HepG2 (cell line): Measurements from ENCODE around the gene ODC1. TPM values are rescaled to one million over a fixed set of nuclear protein-coding genes. Genes with fewer than 3 reads are reported as not detected.

Source experiments
- ATF7-NPFF ChIP-seq: sonication (generic); formaldehyde crosslinking; IDR thresholded peaks from 2 replicates; pipeline ENCODE4 v1.8.1; 2023; ENCODE audit warnings: mild to moderate bottlenecking, low read depth, missing genetic modification reagents, moderate library complexity
- MTA1 ChIP-seq: sonication (generic); formaldehyde crosslinking; IDR thresholded peaks from 2 replicates; pipeline ENCODE4 v1.4.0; 2020; ENCODE audit warnings: missing genetic modification reagents, mild to moderate bottlenecking, borderline replicate concordance
- REL ChIP-seq: sonication (generic); formaldehyde crosslinking; conservative IDR thresholded peaks from 2 replicates; pipeline ENCODE4 v1.8.0; 2022; ENCODE audit warnings: mild to moderate bottlenecking, missing genetic modification reagents, moderate library complexity
- SOX5 ChIP-seq: IDR thresholded peaks from 2 replicates; pipeline ENCODE4 v1.6.1; 2016; ENCODE audit warnings: borderline replicate concordance
- SOX6 ChIP-seq, 2 experiments: fragments of 450-650 bp in 1 of 2; sonication (generic) in 1 of 2; formaldehyde crosslinking in 1 of 2; IDR thresholded peaks; 2 replicates each; pipeline versions ENCODE4 v1.4.0 to v1.6.1; 2017 to 2020; ENCODE audit warnings: antibody characterized with exemption in 1 of 2, mild to moderate bottlenecking in 1 of 2, missing genetic modification reagents in 1 of 2
- SPEN ChIP-seq: sonication (generic); formaldehyde crosslinking; IDR thresholded peaks from 2 replicates; pipeline ENCODE4 v1.5.1; 2020; ENCODE audit warnings: low read depth, mild to moderate bottlenecking, missing genetic modification reagents
- THAP11 ChIP-seq: IDR thresholded peaks from 2 replicates; pipeline ENCODE4 v1.6.1; 2016; ENCODE audit warnings: missing biosample characterization, missing genetic modification reagents
- TOPORS ChIP-seq: sonication (generic); formaldehyde crosslinking; IDR thresholded peaks from 2 replicates; pipeline ENCODE4 v1.8.0; 2023; ENCODE audit warnings: mild to moderate bottlenecking, missing genetic modification reagents
- USF2 ChIP-seq, 2 experiments: sonication (generic) in 1 of 2; formaldehyde crosslinking in 1 of 2; IDR thresholded peaks; 2 replicates each; pipeline versions ENCODE4 v1.5.1 to v1.6.1; 2011 to 2020; ENCODE audit warnings: borderline replicate concordance in 1 of 2, low read depth in 1 of 2, low read length in 1 of 2, mild to moderate bottlenecking in 1 of 2, missing genetic modification reagents in 1 of 2, moderate library complexity in 1 of 2
- ZBED4 ChIP-seq: sonication (generic); formaldehyde crosslinking; IDR thresholded peaks from 2 replicates; pipeline ENCODE4 v1.4.0; 2020; ENCODE audit warnings: missing genetic modification reagents, borderline replicate concordance
- ZBTB20 ChIP-seq: sonication (generic); formaldehyde crosslinking; IDR thresholded peaks from 2 replicates; pipeline ENCODE4 v1.8.1; 2023; ENCODE audit warnings: missing genetic modification reagents, low read depth, mild to moderate bottlenecking, borderline replicate concordance
- ZC3H13 ChIP-seq: sonication (generic); formaldehyde crosslinking; IDR thresholded peaks from 2 replicates; pipeline ENCODE4 v1.8.1; 2023; ENCODE audit warnings: mild to moderate bottlenecking, missing genetic modification reagents, moderate library complexity
- ZNF557 ChIP-seq: sonication (generic); formaldehyde crosslinking; IDR thresholded peaks from 2 replicates; pipeline ENCODE4 v1.4.0; 2020; ENCODE audit warnings: missing genetic modification reagents
- polyA plus RNA-seq, 8 experiments: library from polyadenylated mRNA; depleted of rRNA in 3 of 8; stranded (reverse) in 7 of 8; unstranded in 1 of 8; fragments of >200 nt; fragmentation: Illumina TruSeq in 4 of 8; extraction: Trizol in 4 of 8; gene quantifications; 2 replicates each; pipeline versions ENCODE4 v1.2.1 to v1.2.3, GENCODE V29; 2011 to 2016; ENCODE audit warnings: low read depth in 4 of 8, missing spikeins in 1 of 8, mixed read lengths in 1 of 8; ENCODE audit not compliant: insufficient read depth in 1 of 8
- total RNA-seq, 5 experiments: library from RNA; depleted of rRNA; stranded (reverse); fragments of >200 nt; fragmentation: Illumina TruSeq; extraction: Trizol; gene quantifications; 2 replicates each; pipeline ENCODE4 v1.2.3, GENCODE V29; 2016; ENCODE audit warnings: low read depth in 1 of 5
- TF ChIP-seq, protein P1 (sequence below): sonication (generic); formaldehyde crosslinking; conservative IDR thresholded peaks from 2 replicates; pipeline ENCODE4 v1.4.0; 2020; ENCODE audit warnings: mild to moderate bottlenecking, missing genetic modification reagents, moderate library complexity
- TF ChIP-seq, protein P2 (sequence below): sonication (generic); formaldehyde crosslinking; IDR thresholded peaks from 2 replicates; pipeline ENCODE4 v1.4.0; 2020; ENCODE audit warnings: missing genetic modification reagents

The ODC1 gene
- total and polyA plus RNA-seq, 2 of the 13 experiments (the other 11 are each of a cell fraction or from before 2014, with no cell fraction given), result 142 to 371 TPM

- TF ChIP-seq REL (CRISPR knock-in tag), result no peak
- peak; percentile 32; the same call in 1 of the 2 replicates for TF ChIP-seq SOX5 (CRISPR knock-in tag)
- TF ChIP-seq, protein P1, sequence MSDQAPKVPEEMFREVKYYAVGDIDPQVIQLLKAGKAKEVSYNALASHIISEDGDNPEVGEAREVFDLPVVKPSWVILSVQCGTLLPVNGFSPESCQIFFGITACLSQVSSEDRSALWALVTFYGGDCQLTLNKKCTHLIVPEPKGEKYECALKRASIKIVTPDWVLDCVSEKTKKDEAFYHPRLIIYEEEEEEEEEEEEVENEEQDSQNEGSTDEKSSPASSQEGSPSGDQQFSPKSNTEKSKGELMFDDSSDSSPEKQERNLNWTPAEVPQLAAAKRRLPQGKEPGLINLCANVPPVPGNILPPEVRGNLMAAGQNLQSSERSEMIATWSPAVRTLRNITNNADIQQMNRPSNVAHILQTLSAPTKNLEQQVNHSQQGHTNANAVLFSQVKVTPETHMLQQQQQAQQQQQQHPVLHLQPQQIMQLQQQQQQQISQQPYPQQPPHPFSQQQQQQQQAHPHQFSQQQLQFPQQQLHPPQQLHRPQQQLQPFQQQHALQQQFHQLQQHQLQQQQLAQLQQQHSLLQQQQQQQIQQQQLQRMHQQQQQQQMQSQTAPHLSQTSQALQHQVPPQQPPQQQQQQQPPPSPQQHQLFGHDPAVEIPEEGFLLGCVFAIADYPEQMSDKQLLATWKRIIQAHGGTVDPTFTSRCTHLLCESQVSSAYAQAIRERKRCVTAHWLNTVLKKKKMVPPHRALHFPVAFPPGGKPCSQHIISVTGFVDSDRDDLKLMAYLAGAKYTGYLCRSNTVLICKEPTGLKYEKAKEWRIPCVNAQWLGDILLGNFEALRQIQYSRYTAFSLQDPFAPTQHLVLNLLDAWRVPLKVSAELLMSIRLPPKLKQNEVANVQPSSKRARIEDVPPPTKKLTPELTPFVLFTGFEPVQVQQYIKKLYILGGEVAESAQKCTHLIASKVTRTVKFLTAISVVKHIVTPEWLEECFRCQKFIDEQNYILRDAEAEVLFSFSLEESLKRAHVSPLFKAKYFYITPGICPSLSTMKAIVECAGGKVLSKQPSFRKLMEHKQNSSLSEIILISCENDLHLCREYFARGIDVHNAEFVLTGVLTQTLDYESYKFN (CRISPR knock-in tag), result peak; percentile 52
- 0 out of 2 replicates have a peak, but pooled peaks have one; percentile 38 for TF ChIP-seq MTA1
- peak; percentile 37; the same call in 1 of the 2 replicates for TF ChIP-seq ZBED4 (CRISPR knock-in tag)
- TF ChIP-seq, protein P2, sequence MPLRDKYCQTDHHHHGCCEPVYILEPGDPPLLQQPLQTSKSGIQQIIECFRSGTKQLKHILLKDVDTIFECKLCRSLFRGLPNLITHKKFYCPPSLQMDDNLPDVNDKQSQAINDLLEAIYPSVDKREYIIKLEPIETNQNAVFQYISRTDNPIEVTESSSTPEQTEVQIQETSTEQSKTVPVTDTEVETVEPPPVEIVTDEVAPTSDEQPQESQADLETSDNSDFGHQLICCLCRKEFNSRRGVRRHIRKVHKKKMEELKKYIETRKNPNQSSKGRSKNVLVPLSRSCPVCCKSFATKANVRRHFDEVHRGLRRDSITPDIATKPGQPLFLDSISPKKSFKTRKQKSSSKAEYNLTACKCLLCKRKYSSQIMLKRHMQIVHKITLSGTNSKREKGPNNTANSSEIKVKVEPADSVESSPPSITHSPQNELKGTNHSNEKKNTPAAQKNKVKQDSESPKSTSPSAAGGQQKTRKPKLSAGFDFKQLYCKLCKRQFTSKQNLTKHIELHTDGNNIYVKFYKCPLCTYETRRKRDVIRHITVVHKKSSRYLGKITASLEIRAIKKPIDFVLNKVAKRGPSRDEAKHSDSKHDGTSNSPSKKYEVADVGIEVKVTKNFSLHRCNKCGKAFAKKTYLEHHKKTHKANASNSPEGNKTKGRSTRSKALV, result no peak
- no peak for TF ChIP-seq ZC3H13 (CRISPR knock-in tag)
- TF ChIP-seq ZBTB20 (CRISPR knock-in tag), result no peak
- 0 out of 2 replicates have a peak, but pooled peaks have one; percentile 31 for TF ChIP-seq SPEN (CRISPR knock-in tag)
- TF ChIP-seq ATF7-NPFF, result no peak
- TF ChIP-seq USF2 (IDR thresholded peaks at IDR 0.05; ENCODE audit: low read depth, low read length), result no peak
- no peak for TF ChIP-seq USF2 (CRISPR knock-in tag; IDR thresholded peaks at IDR 0.05; ENCODE audit: borderline replicate concordance)
- no peak for TF ChIP-seq SOX6 (IDR thresholded peaks at IDR 0.05)
- TF ChIP-seq SOX6 (CRISPR knock-in tag; IDR thresholded peaks at IDR 0.05), result 0 out of 2 replicates have a peak, but pooled peaks have one; percentile 18
- TF ChIP-seq THAP11 (CRISPR knock-in tag), result peak; percentile 21; the same call in 1 of the 2 replicates
- TF ChIP-seq TOPORS (CRISPR knock-in tag), result no peak
- no peak for TF ChIP-seq ZNF557 (CRISPR knock-in tag)
These were observed 40.1 kb downstream of the ODC1 start (continued) for GRCh38 chr2:10407841-10408648.
